Measurements from ENCODE around the gene BAD. TPM values are rescaled to one million over a fixed set of nuclear protein-coding genes. Genes with fewer than 3 reads are reported as not detected.

BAD gene
- total and polyA plus RNA-seq, 2 of the 13 experiments (the other 11 are each of a cell fraction or from before 2014, with no cell fraction given) = 17.9 to 28.5 TPM

GRCh38 chr11:64306876-64307622 lies 22.6 kb upstream of the BAD start (continued):
- TF ChIP-seq GLI4 (CRISPR knock-in tag; IDR thresholded peaks at IDR 0.05; ENCODE audit: borderline replicate concordance) = no peak
- TF ChIP-seq HINFP (CRISPR knock-in tag; IDR thresholded peaks at IDR 0.05; ENCODE audit: low read depth) = 0 out of 2 replicates have a peak, but pooled peaks have one; percentile 41
- 0 out of 2 replicates have a peak, but pooled peaks have one; percentile 20 for TF ChIP-seq NFKBIZ (CRISPR knock-in tag; IDR thresholded peaks at IDR 0.05)
- TF ChIP-seq ZNF232 (CRISPR knock-in tag; IDR thresholded peaks at IDR 0.05; ENCODE audit: borderline replicate concordance) = 0 out of 2 replicates have a peak, but pooled peaks have one; percentile 43
- no peak for TF ChIP-seq PTBP1 (IDR thresholded peaks at IDR 0.05; ENCODE audit: low read depth, low read length, poor library complexity, severe bottlenecking)
- no peak for TF ChIP-seq ZNF234 (CRISPR knock-in tag; conservative IDR thresholded peaks at IDR 0.05)
- peak; percentile 21 for TF ChIP-seq SKI (IDR thresholded peaks at IDR 0.05; ENCODE audit: partially characterized antibody)
- no peak for TF ChIP-seq PRDM10 (CRISPR knock-in tag; IDR thresholded peaks at IDR 0.05; ENCODE audit: low read depth)
- no peak for TF ChIP-seq WIZ (CRISPR knock-in tag; IDR thresholded peaks at IDR 0.05)
- peak; percentile 51; the same call in 1 of the 2 replicates for TF ChIP-seq FOXC1 (CRISPR knock-in tag; IDR thresholded peaks at IDR 0.05; ENCODE audit: borderline replicate concordance)
- no peak for TF ChIP-seq ZMYM4 (CRISPR knock-in tag; IDR thresholded peaks at IDR 0.05)
- TF ChIP-seq KAT8 (CRISPR knock-in tag; IDR thresholded peaks at IDR 0.05) = no peak
- no peak for TF ChIP-seq CSRNP1 (CRISPR knock-in tag; IDR thresholded peaks at IDR 0.05)
- 0 out of 2 replicates have a peak, but pooled peaks have one; percentile 64 for TF ChIP-seq ZNF776 (CRISPR knock-in tag; IDR thresholded peaks at IDR 0.05)
- no peak for TF ChIP-seq ZNF326 (CRISPR knock-in tag; IDR thresholded peaks at IDR 0.05; ENCODE audit: borderline replicate concordance)
- peak; percentile 71; the same call in 1 of the 2 replicates for TF ChIP-seq PAXIP1 (CRISPR knock-in tag; conservative IDR thresholded peaks at IDR 0.05)
- TF ChIP-seq MXI1 (IDR thresholded peaks at IDR 0.05; ENCODE audit: borderline replicate concordance, low read depth, low read length) = peak; percentile 29; the same call in 1 of the 3 replicates
